ENCODE measurements around the gene ZNF177. TPM values are rescaled to one million over a fixed set of nuclear protein-coding genes. Genes with fewer than 3 reads are reported as not detected.

ZNF177 gene
- total RNA-seq, 2 donors from 2014 or later, result 1.9 to 4.2 TPM

DNA sequence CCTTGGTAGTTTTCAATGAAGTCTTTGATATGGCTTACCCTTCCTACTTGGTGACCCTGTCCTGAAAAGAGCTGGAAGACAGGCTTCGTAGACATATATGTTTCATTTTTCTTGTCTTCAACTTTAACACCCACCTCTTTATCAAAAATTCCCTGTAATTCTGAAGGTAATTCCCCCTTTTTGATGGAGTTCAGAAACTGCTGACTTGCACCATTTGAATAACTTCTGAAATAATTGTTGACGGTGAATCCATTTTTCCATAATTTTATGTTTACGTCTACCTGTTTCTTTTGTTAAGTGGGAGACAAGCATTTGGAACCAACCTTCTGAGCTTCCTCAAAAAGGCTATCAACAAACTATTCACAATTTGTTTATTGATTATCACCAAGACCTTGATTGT, 14.6 kb upstream of the ZNF177 start:
- H3K36me3 ChIP-seq, result peaks cover 41% of the 10 kb centered on the region

DNA sequence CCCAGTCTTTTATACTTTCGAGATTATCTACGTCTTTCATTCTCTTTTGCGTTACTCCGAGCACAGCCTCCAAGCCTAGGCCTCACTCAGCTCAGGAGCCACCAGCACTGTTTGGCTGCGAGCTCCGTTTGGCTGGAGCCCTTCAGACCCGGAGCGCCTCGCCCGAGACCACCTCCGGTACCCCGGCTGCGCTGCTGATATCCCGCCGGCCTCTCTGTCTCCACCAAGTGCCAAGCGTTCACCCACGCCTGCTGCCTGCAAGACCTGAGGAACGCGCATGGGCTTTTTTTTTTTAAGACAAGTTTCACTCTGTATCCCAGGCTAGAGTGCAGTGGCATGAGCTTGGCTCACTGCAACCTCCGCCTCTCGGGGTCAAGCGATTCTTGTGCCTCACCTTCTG, 14.1 kb upstream of the ZNF177 start:
- Histone ChIP-seq H3K9me3 (peaks cover 91% of the 10 kb centered on the region), H3K36me3 (peaks cover 37% of the 10 kb centered on the region), H3K4me1 (ENCODE audit: control insufficient read depth in 1 of 2, low read depth in 2 of 2) (no peaks in the 10 kb centered on the region), H3K27ac (no peak overlapping the region), H3K4me3 (no peak overlapping the region), H3K27me3 (replicated peaks; ENCODE audit: insufficient read depth) (no peaks in the 10 kb centered on the region)
- no peak for DNase-seq (ENCODE audit: low spot score)
- no peak for ATAC-seq (ENCODE audit: insufficient number of reproducible peaks, low FRiP score, low read depth)
- TF ChIP-seq, protein P1, sequence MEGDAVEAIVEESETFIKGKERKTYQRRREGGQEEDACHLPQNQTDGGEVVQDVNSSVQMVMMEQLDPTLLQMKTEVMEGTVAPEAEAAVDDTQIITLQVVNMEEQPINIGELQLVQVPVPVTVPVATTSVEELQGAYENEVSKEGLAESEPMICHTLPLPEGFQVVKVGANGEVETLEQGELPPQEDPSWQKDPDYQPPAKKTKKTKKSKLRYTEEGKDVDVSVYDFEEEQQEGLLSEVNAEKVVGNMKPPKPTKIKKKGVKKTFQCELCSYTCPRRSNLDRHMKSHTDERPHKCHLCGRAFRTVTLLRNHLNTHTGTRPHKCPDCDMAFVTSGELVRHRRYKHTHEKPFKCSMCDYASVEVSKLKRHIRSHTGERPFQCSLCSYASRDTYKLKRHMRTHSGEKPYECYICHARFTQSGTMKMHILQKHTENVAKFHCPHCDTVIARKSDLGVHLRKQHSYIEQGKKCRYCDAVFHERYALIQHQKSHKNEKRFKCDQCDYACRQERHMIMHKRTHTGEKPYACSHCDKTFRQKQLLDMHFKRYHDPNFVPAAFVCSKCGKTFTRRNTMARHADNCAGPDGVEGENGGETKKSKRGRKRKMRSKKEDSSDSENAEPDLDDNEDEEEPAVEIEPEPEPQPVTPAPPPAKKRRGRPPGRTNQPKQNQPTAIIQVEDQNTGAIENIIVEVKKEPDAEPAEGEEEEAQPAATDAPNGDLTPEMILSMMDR (IDR thresholded peaks at IDR 0.05), result no peak

More for the DNA sequence above, 14.6 kb upstream of the ZNF177 start:
- H3K4me3 ChIP-seq, result no peak overlapping the region
- peaks cover 93% of the 10 kb centered on the region for H3K9me3 ChIP-seq
- H3K27me3 ChIP-seq (replicated peaks; ENCODE audit: insufficient read depth), result no peaks in the 10 kb centered on the region
- H3K27ac ChIP-seq, result no peak overlapping the region
- ATAC-seq (ENCODE audit: insufficient number of reproducible peaks, low FRiP score, low read depth), result no peak
- DNase-seq (ENCODE audit: low spot score), result no peak
- no peaks in the 10 kb centered on the region for H3K4me1 ChIP-seq (ENCODE audit: control insufficient read depth in 1 of 2, low read depth in 2 of 2)
- TF ChIP-seq, protein P1 (IDR thresholded peaks at IDR 0.05), result no peak

DNA sequence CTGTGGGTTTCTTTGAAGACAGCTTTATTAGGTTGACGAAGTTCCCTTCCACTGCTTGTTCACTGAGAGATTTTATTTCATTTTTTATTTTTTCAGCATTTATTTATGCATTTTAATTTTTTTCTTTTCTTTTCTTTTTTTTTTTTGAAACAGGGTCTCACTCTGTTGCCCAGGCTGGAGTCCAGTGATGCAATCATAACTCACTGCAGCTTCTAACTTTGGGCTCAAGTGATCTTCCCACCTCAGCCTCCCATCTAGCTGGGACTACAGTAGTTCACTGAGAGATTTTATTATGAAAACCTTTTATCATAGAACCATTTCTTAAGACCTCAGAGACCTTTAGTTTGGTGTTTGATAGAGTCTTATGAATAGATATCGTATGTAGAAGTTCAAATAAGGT, 10.3 kb upstream of the ZNF177 start:
- Histone ChIP-seq H3K4me3 (no peak overlapping the region), H3K4me1 (ENCODE audit: control insufficient read depth in 1 of 2, low read depth in 2 of 2) (no peaks in the 10 kb centered on the region), H3K36me3 (peaks cover 24% of the 10 kb centered on the region), H3K9me3 (peaks cover 94% of the 10 kb centered on the region), H3K27ac (no peak overlapping the region), H3K27me3 (replicated peaks; ENCODE audit: insufficient read depth) (no peaks in the 10 kb centered on the region)
- no peak for ATAC-seq (ENCODE audit: insufficient number of reproducible peaks, low FRiP score, low read depth)
- TF ChIP-seq, protein P1 (IDR thresholded peaks at IDR 0.05), result no peak
- no peak for DNase-seq (ENCODE audit: low spot score)

DNA sequence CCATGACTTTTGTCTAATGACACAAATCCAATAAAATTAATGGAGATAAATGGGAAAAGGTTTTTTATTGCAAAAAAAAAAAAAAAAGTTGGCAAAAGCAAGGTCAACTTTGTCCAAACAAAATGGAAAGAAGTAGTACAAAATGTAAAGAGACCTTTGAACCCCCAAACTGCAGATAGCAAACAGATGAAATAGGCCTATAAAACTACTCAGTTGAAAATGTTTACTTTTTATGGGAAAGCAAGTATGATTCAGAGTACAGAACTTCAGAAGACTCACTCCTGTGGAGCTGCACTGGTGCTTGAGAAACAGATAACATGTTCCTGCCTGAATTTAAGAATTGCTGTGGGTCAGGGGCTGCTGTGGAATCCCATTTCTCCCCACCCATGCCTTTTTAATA, 9.8 kb upstream of the ZNF177 start:
- H3K27me3 ChIP-seq (replicated peaks; ENCODE audit: insufficient read depth), result no peaks in the 10 kb centered on the region
- H3K4me3 ChIP-seq, result no peak overlapping the region
- TF ChIP-seq, protein P1 (IDR thresholded peaks at IDR 0.05), result no peak
- DNase-seq (ENCODE audit: low spot score) (no peak), ATAC-seq (ENCODE audit: insufficient number of reproducible peaks, low FRiP score, low read depth) (no peak)
- peaks cover 29% of the 10 kb centered on the region for H3K36me3 ChIP-seq
- H3K4me1 ChIP-seq (ENCODE audit: control insufficient read depth in 1 of 2, low read depth in 2 of 2), result no peaks in the 10 kb centered on the region
- peaks cover 96% of the 10 kb centered on the region for H3K9me3 ChIP-seq
- H3K27ac ChIP-seq, result no peak overlapping the region

DNA sequence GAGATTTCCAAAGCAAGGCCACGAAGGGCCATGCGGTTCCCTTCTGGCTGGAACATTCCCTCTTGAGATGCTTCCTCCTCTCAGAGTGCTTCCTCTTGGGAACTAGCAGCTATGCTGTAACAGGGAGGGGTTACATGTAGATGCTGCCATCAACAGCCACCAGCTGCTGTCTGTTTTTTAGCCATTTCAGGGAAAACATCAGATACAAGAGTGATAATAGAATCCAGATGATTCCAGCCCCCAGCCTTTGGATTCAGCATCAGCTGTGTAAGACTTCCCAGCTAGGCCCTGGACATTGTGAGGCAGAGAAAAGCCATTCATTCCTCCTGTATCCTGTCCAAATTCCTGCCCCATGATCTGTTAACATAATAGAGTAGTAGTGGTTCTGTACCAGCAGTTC, 8.2 kb upstream of the ZNF177 start:
- H3K36me3 ChIP-seq, result peaks cover 23% of the 10 kb centered on the region

More for the DNA sequence above, 8.2 kb upstream of the ZNF177 start:
- Histone ChIP-seq H3K27me3 (replicated peaks; ENCODE audit: insufficient read depth) (no peaks in the 10 kb centered on the region), H3K27ac (no peak overlapping the region), H3K4me1 (ENCODE audit: control insufficient read depth in 1 of 2, low read depth in 2 of 2) (no peaks in the 10 kb centered on the region), H3K4me3 (no peak overlapping the region), H3K9me3 (peaks cover 96% of the 10 kb centered on the region)
- TF ChIP-seq, protein P1 (IDR thresholded peaks at IDR 0.05), result no peak
- ATAC-seq (ENCODE audit: insufficient number of reproducible peaks, low FRiP score, low read depth) (no peak), DNase-seq (ENCODE audit: low spot score) (no peak)
